Activated CD8-positive, alpha-beta memory T cell treated with anti-CD3 and anti-CD28 coated beads, Interleukin-2, amount 50 U/mL, for 1 hour (primary cell): Measurements from ENCODE around the gene TMEM131.
"Not testable (repeated sequence)": the region's sequence is repeated elsewhere in the genome, so short reads cannot be mapped to it uniquely, and the experiment has no call there.

Source experiments
- DNase-seq: peaks from one replicate; pipeline ENCODE4 v3.0.0-alpha.2; 2020; ENCODE audit errors: extremely low read depth

The TMEM131 gene

DNA sequence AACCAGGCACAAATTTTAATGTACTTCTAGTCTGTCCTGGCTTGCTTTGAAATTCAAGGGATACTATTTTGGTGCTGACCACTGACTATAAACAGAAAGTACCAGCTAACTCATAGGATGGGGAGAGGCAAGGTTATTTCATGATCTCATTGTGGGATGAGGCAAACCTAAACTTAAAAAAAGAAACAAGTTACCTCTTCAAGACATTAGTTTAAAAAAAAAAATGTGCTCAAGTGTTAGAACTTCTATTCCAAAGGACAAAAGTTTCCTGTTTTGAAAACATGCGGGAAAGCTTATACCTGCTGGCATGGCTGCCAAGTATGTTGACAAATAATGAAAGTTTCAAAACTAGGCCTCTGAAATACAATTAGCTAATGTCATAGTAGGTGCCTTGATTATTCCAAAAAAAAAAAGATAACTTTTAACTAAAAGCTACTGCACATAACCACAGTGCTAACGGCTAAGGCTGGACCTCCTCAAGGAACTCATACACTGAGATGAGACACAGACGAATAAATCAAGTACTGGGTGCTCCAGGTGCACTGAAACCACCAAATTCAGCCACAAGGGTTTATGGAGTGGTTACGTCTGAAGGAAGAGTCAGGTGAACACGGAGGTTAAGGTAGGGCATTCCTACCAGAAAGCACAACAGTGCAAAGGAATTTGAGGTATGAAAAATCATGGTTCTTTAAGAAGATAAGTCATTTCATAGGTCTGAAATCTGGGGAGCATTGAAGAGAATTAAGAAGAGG, 38.1 kb downstream of the TMEM131 start:
- no peak for DNase-seq

DNA sequence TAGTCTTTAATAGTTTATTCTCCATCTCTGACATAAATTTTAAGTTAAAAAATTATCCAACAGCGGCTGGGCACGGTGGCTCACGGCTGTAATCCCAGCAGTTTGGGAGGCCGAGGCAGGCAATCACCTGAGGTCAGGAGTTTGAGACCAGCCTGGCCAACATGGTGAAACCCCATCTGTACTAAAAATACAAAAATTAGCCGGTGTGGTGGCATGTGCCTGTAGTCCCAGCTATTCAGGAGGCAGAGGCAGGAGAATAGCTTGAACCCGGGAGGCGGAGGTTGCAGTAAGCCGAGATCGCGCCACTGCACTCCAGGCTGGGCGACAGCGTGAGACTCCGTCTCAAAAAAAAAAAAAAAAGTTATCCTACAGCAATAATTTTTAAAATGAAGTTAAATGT, 39.0 kb downstream of the TMEM131 start:
- not testable (repeated sequence) for DNase-seq

GRCh38 chr2:97953853-97954252, 41.9 kb downstream of the TMEM131 start:
- DNase-seq, result no peak

DNA sequence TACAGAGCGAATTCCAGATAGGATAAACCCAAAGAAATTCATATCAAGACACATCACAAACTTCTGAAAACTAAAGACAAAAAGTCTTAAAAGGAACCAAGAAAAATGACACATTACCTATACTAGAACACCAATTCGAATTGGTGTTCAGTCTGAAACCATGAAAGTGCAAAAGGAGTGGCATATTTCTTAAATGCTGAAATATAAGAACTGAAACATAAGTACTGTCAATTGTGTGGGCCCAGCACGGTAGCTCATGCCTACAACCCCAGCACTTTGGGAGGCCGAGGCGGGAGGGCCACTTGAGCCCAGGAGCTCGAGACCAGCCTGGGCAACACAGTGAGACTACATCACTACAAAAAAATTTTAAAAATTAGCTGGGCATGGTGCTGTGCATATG, 43.4 kb downstream of the TMEM131 start:
- no peak for DNase-seq

DNA sequence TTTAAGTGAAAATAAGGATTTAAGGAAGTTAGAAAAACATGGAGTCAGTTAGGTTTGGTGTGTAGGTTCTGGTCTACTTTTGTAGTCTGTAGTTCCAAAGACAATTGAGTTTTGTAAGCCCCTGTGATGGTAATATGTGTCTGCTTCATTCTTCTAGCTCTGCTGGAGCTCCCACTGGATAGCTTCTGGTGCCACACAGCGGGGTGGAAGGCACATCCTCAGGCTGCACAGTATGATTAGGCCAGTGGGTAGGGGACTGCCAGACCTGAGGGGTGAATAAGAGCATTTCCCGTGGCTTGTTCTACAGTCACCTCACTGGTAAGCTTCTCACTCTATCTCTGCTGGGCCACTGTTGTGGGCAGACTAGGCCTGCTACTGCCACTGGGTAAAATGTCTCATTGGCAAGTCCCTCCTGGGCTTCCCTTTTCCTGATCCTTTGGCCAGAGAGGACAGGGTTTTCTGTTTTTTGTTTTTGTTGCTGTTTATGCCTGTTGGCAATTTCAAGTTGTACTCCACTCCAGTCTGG, 44.5 kb downstream of the TMEM131 start:
- DNase-seq, result no peak

- DNase-seq, result no peak
These were observed 45.2 kb downstream of the TMEM131 start for GRCh38 chr2:97950329-97951154.

DNA sequence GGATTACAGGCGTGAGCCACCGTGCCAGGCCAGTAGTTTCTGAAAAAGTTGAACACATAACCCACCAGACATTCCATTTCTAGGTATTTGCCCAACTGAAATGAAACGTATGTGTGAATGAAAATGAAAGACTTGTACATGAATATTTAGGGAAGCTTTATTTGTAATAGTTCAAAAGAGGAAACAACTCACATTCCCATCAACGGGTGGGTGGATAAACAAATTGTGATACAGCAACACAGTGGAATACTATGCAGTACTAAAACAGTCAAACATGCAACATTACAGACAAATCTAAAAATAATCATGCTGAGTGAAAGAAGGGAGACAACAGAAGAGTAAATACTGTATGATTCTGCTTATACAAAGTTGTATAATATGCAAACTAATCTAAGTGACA, 46.8 kb downstream of the TMEM131 start:
- no peak for DNase-seq

GRCh38 chr2:97945791-97946190, 50.0 kb downstream of the TMEM131 start:
- DNase-seq, result no peak

GRCh38 chr2:97936881-97937280, 58.9 kb downstream of the TMEM131 start:
- no peak for DNase-seq

GRCh38 chr2:97936199-97936598, 59.5 kb downstream of the TMEM131 start:
- no peak for DNase-seq

DNA sequence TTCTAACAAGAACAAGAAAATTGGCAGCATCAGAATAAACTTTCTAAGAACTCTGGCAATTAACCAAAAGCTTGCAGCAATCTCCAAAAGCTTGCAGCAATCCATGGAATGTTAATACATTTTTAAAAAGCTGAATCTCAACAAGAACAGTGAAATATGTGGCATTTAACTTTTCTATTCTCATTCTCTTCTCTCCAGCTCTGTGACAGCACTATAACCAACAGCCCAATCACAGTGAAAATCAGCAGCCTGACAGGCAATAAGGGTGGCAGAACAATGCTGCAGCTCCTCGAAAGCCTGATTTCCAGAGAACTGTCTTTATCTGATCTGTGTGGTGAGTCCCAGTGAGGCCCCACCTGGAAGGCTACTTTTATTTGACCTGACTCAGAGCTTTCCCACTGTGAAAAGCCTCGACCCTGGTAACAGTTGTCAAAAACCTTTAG, 60.0 kb downstream of the TMEM131 start:
- DNase-seq, result no peak

GRCh38 chr2:97932975-97933662, 62.6 kb downstream of the TMEM131 start:
- no peak for DNase-seq

DNA sequence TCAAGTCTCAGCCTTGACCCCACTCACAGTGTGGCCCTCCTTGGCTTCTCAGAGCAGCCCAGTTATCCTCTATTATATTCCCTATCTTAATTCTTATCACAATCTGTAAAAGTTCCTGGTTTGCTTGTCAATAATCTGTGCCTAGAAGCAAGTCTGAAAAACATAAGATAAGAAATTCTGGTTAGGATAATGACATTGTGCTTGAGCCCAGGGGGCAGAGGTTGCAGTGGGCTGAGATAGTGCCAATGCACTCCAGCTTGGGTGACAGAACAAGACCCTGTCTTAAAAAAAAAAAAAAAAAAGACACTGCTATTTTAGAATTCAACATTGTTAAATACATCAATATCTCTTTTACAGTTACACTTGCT, 63.9 kb downstream of the TMEM131 start:
- no peak for DNase-seq

- no peak for DNase-seq
These were observed 64.5 kb downstream of the TMEM131 start for GRCh38 chr2:97931118-97931857.

DNA sequence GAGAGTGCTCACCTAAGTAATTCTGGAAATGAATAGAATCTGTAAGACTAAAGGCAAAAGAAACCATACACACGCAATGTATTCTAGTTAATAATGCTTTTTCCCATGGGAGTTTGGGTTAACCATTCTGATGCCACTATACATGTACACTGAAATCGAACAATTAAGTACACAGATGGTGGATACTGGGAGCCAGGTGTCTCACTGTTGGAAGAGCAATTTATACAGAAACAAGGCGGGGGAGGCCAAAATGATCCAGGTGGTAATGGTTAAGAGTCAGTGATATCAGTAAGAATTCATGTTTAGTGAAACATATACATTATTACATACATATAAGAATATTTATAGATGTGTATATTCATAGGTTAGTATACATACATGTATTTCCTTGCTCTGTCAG, 67.2 kb downstream of the TMEM131 start:
- no peak for DNase-seq

DNA sequence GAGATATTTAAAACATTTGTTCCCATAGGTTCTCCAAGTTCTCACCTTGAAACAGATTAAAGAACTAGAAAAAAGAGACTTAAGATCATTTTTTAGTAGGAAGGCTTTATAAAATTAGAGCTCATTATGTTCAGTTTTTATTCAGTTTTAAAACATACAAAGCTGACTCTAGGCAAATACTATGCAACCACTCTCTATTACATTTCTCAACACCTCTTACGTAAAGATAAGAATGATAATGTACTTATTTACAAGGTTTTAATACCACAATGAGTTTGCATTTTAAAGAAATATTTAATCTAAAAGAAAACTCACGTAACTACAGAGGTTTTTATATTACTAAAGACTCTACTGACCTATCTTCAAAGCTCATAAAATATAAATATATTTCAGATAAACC, 68.8 kb downstream of the TMEM131 start:
- no peak for DNase-seq

- DNase-seq, result no peak
These were observed 71.6 kb downstream of the TMEM131 start for GRCh38 chr2:97924194-97924593.

- DNase-seq, result no peak
These were observed 75.9 kb downstream of the TMEM131 start for GRCh38 chr2:97919858-97920257.

DNA sequence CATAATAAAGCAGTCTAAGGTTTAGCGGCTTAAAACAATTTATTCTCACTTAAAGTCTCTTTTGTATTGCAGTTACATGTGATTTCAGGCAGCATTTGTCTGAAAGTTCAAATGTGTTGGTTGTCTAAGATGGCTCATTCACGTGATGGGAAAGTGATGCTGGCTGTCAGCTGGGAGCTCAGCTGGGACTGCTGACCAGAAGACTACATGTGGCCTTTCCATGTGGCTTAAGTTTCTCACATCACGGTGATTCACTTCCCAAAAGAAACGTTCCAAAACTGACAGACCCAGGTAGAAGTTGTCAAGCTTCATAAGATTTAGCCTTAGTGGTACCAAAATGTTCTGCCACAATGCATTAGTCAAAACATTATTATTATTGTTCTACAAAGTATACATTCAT, 76.9 kb downstream of the TMEM131 start:
- DNase-seq, result no peak

- DNase-seq, result not testable (repeated sequence)
These were observed 78.1 kb downstream of the TMEM131 start for GRCh38 chr2:97917668-97918067.

- DNase-seq, result no peak
These were observed 81.0 kb downstream of the TMEM131 start for GRCh38 chr2:97914691-97915213.
